Fibroblast of villous mesenchyme (primary cell): Measurements from ENCODE around the gene FCRL5. TPM values are rescaled to one million over a fixed set of nuclear protein-coding genes. Genes with fewer than 3 reads are reported as not detected.

Experiments
- DNase-seq: peaks from one replicate; pipeline ENCODE4 v3.0.0-alpha.2; 2010; ENCODE audit warnings: low read depth
- H3K4me3 ChIP-seq: 2 replicates; pipeline ENCODE4 v1.5.1; 2011; ENCODE audit warnings: low read depth, mild to moderate bottlenecking, low read length
- total RNA-seq: library from RNA; depleted of rRNA; stranded (reverse); fragments of >200 nt; gene quantifications from 2 replicates; pipeline ENCODE4 v1.2.3, GENCODE V29; 2012
- TF ChIP-seq, protein P1 (sequence below): IDR thresholded peaks from 2 replicates; pipeline ENCODE4 v1.5.1; 2012; ENCODE audit warnings: low read depth, mild to moderate bottlenecking, low read length; ENCODE audit not compliant: insufficient read depth

Gene FCRL5
- total RNA-seq, 1 donor: not detected

DNA sequence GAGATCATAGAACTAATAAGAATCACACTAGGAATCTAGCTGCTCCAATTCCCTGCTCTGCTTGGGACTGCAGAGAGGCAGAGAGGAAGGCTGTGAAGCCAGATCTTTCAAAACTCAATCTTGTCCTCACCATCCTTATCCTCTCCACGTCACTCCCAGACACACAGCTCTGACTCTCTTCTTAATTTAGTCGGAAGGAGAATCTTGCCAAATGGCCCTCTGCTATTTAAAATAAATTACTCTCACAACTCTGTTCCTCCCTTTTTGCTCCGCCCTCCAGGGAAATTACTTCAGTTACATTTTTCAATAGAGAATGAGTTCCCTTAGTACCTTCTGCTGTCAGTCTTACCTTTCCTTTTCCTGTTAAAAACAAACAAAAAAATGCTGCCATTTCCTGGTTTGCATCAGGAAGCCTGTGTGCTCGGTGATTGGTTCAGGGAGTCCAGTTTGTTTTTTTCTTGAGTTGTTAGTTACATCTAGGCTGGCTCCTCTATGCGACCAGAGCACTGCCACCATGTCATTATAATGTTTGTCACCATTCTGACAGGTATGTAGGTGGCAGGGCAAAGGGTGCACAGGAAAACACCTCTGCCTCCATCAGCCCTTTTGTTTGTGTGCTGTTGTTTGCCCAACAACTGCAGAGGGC lies 80.1 kb downstream of the FCRL5 start:
- DNase-seq: no peak
- TF ChIP-seq, protein P1, sequence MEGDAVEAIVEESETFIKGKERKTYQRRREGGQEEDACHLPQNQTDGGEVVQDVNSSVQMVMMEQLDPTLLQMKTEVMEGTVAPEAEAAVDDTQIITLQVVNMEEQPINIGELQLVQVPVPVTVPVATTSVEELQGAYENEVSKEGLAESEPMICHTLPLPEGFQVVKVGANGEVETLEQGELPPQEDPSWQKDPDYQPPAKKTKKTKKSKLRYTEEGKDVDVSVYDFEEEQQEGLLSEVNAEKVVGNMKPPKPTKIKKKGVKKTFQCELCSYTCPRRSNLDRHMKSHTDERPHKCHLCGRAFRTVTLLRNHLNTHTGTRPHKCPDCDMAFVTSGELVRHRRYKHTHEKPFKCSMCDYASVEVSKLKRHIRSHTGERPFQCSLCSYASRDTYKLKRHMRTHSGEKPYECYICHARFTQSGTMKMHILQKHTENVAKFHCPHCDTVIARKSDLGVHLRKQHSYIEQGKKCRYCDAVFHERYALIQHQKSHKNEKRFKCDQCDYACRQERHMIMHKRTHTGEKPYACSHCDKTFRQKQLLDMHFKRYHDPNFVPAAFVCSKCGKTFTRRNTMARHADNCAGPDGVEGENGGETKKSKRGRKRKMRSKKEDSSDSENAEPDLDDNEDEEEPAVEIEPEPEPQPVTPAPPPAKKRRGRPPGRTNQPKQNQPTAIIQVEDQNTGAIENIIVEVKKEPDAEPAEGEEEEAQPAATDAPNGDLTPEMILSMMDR: no peak
- no peak overlapping the region for H3K4me3 ChIP-seq

DNA sequence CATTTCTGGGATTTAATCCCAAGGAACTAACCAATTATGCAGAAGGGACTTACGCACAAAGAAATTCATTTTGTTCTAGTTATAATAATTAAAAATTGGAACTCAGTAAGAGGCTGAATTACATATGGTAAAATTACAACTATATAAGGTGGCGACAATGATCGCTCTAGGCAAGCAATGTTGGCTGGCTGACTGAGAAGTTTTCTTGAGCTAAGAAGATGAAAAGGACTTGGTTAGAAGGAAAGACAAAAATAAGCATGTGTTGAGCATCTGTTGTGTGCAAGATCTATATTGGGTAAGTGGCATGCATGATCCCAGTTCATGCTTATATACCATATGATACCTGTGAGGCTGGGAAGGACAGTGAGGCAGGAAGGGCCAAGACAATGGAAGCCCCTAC lies 80.8 kb downstream of the FCRL5 start:
- TF ChIP-seq, protein P1: no peak
- H3K4me3 ChIP-seq: no peak overlapping the region

DNA sequence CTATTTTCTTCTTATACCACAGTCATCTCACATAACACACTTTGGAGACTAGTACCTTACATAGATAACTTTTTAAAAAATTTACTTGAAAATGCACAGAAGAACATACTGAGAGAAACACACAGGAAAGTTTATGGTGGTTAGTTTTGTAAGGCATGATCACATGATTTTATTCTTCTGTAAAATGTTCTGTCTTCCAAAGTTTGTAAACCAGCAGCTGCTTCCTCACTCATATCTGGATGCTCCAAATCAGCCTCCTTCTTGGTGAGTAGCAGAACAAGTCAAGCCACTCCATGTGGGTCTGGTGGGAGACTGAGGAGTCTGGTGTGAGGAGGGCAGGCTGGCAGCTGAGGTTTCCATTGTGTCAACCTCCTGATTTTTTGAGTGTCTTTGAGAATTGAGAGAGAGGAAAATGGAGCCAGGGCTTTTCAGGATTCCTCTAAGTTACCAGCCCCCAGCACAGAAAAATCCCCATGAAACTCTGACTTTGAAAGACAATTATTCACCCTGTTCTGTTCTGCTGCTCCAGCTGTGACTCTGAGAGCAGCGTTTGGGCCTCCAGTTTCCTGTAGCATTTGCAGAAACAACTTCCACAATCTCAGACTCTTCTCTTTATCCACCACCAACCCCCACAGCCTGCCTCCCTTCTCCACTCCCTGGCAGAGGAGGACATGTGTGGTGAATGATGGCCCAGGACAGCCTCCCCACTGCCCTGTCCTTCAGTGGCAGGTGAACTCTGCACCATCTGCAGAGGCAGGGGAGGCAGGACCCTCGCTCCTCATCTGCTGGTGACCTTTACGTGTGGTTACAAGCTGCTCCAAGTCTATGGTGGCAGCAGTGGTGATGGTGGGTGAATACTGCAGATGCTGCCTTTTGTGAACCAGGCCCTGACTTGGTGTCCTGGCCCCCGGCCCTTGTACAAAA lies 82.3 kb downstream of the FCRL5 start:
- no peak for DNase-seq
- TF ChIP-seq, protein P1: no peak
- H3K4me3 ChIP-seq: no peak overlapping the region

More for the DNA sequence above, 80.8 kb downstream of the FCRL5 start:
- DNase-seq: no peak

DNA sequence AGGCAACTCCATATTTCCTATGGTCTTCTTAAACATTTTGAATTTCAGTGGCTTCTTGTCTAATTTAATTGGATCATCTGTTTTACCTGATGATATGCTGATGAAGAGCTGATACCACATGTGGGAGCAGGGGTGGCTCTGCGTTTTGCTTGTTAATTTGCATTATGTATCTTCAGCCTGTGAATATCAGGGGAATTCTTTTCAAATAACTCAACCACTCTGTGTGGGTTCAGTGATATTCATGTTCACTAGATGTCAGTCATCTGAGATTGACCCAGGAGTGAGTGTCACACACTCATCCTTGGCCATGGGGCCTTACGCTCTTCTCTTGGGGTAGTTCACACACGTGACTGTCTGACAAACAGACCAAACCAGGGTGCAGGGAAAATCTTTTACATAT lies 83.0 kb downstream of the FCRL5 start:
- TF ChIP-seq, protein P1: no peak
- H3K4me3 ChIP-seq: no peak overlapping the region
- no peak for DNase-seq

DNA sequence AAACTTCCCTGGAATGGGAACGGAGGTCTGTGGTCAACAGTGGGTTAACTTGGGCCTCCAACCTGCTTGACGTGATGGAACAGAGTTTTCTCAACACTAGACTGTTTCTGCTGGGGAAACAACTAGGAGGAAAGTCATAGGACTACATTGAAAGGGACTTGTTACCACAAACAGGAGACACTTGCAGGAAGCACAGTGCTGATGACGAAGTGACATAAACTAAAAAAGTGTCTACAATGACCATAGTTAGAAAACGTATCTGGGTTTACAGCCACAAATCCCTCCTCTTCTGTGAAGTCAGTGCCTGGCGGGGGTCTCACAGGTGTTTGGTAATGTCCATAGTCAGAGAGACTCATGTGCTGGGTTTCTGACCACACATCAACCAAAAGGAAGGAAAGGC lies 86.3 kb downstream of the FCRL5 start:
- DNase-seq: no peak
- no peak overlapping the region for H3K4me3 ChIP-seq
- TF ChIP-seq, protein P1: no peak

Other genes with a start within 250 kb of the FCRL5 start
- gene FCRL4, start 45.6 kb upstream of the FCRL5 start, total RNA-seq: not detected in 2 replicates
- not detected in 2 replicates for gene FCRL3, start 148.3 kb upstream of the FCRL5 start, total RNA-seq
- gene FCRL2, start 224.6 kb upstream of the FCRL5 start, total RNA-seq: not detected in 2 replicates